MCF 10A (cell line): ENCODE measurements around the gene SAPCD1. TPM values are rescaled to one million over a fixed set of nuclear protein-coding genes. Genes with fewer than 3 reads are reported as not detected.
"Not testable (repeated sequence)": the region's sequence is repeated elsewhere in the genome, so short reads cannot be mapped to it uniquely, and the experiment has no call there.

Source experiments
- BruUV-seq: library from RNA; stranded (reverse); fragments of 400-500 nt; replicated peaks from 2 replicates; lab custom pipeline; 2021; lab: Mats Ljungman, UMichigan
- CTCF ChIA-PET: fragments of 300-600 bp; sonication (Branson Sonifier 250); formaldehyde crosslinking; extraction: SDS; loops from one replicate; lab custom pipeline; 2021; ENCODE audit warnings: antibody characterized with exemption, inconsistent platforms; lab: Yijun Ruan, JAX
- POLR2A ChIA-PET: fragments of 300-600, 350-650 bp; sonication (Branson Sonifier 250); formaldehyde crosslinking; extraction: SDS; loops from one replicate; lab custom pipeline; 2020; ENCODE audit warnings: antibody characterized with exemption, inconsistent platforms; lab: Yijun Ruan, JAX
- DNase-seq: peaks from one replicate; pipeline ENCODE4 v3.0.0-alpha.2; 2018; ENCODE audit not compliant: unreplicated experiment
- H3K27ac Mint-ChIP-seq: one replicate; pipeline ENCODE4 v1.8.0; 2022; ENCODE audit warnings: mild to moderate bottlenecking, low read depth, mixed read lengths; ENCODE audit not compliant: unreplicated experiment
- H3K27me3 Mint-ChIP-seq: one replicate; pipeline ENCODE4 v1.8.0; 2022; ENCODE audit warnings: mixed read lengths; ENCODE audit not compliant: insufficient read depth, unreplicated experiment
- H3K36me3 Mint-ChIP-seq: one replicate; pipeline ENCODE4 v1.8.0; 2022; ENCODE audit warnings: mild to moderate bottlenecking, moderate library complexity, mixed read lengths; ENCODE audit not compliant: insufficient read depth, unreplicated experiment
- H3K4me1 Mint-ChIP-seq: one replicate; pipeline ENCODE4 v1.8.0; 2022; ENCODE audit warnings: mixed read lengths; ENCODE audit not compliant: insufficient read depth, unreplicated experiment
- H3K4me3 Mint-ChIP-seq: one replicate; pipeline ENCODE4 v1.8.0; 2022; ENCODE audit warnings: mild to moderate bottlenecking, moderate library complexity, mixed read lengths; ENCODE audit not compliant: unreplicated experiment
- H3K9me3 Mint-ChIP-seq: one replicate; pipeline ENCODE4 v1.8.0; 2022; ENCODE audit warnings: mixed read lengths; ENCODE audit not compliant: unreplicated experiment
- CTCF ChIP-seq: fragments of 200-600 bp; IDR thresholded peaks from one replicate; pipeline ENCODE4 v1.8.0; 2022; ENCODE audit warnings: antibody characterized with exemption, mild to moderate bottlenecking; ENCODE audit not compliant: unreplicated experiment
- intact Hi-C: fragments of 100-400 bp; cut with micrococcal nuclease; formaldehyde crosslinking; loops from 2 replicates; pipeline ENCODE4 v1.14.1; 2022
- total RNA-seq: library from RNA; stranded (reverse); gene quantifications from 2 replicates; pipeline ENCODE4 v1.2.3, GENCODE V29; 2022

The SAPCD1 gene
- total RNA-seq, 1 experiment from 2014 or later, result 5.1 TPM

GRCh38 chr6:31792090-31792374 lies 29.6 kb downstream of the SAPCD1 start:
- Mint-ChIP-seq H3K4me3 (no peak overlapping the region), H3K27ac (no peak overlapping the region), H3K4me1 (peaks cover 31% of the 10 kb centered on the region), H3K36me3 (peaks cover 67% of the 10 kb centered on the region), H3K27me3 (no peaks in the 10 kb centered on the region), H3K9me3 (no peaks in the 10 kb centered on the region)
- BruUV-seq, result no TSS peak
- intact Hi-C loops, result no loop called here
- no peak for DNase-seq
- CTCF ChIA-PET, result interaction anchor here (0.5 to 2.0 kb wide), 10 partner anchors 9 to 60 kb away, joined by 3 to 9 read pairs (median 4); partner anchors contain the start of gene MSH5
- TF ChIP-seq CTCF, result no peak
- POLR2A ChIA-PET, result interaction anchor here (1.1 to 2.0 kb wide), 6 partner anchors 14 to 52 kb away, joined by 3 to 14 read pairs (median 6); partner anchors contain the start of genes HSPA1A, HSPA1L, LSM2 and MSH5

GRCh38 chr6:31792761-31793171 lies 30.3 kb downstream of the SAPCD1 start:
- no peaks in the 10 kb centered on the region for H3K27me3 Mint-ChIP-seq
- peak; percentile 86 for DNase-seq
- peaks cover 66% of the 10 kb centered on the region for H3K36me3 Mint-ChIP-seq
- H3K4me3 Mint-ChIP-seq, result peak overlapping the region; percentile 99
- intact Hi-C loops, result no loop called here
- peaks cover 31% of the 10 kb centered on the region for H3K4me1 Mint-ChIP-seq
- no TSS peak for BruUV-seq
- ChIA-PET POLR2A (interaction anchor here (1.7 to 2.0 kb wide), 2 partner anchors 14 to 53 kb away, joined by 7 to 8 read pairs; partner anchors contain the start of genes LSM2 and MSH5), CTCF (interaction anchor here (0.7 to 2.0 kb wide), 3 partner anchors 22 to 60 kb away, joined by 3 to 9 read pairs (median 3); no protein-coding TSS in a partner anchor)
- H3K9me3 Mint-ChIP-seq, result no peaks in the 10 kb centered on the region
- TF ChIP-seq CTCF, result no peak
- H3K27ac Mint-ChIP-seq, result peak overlapping the region; percentile 98

GRCh38 chr6:31793927-31794245 lies 31.4 kb downstream of the SAPCD1 start:
- H3K9me3 Mint-ChIP-seq, DNase-seq, BruUV-seq, CTCF ChIA-PET, H3K27me3 Mint-ChIP-seq: not testable (repeated sequence)
- peak overlapping the region; percentile 98 for H3K27ac Mint-ChIP-seq
- intact Hi-C loops, result loop anchor here (2.0 kb wide), 2 partner anchors 37 to 65 kb away; partner anchors contain the start of gene DDAH2
- H3K4me1 Mint-ChIP-seq, result peaks cover 31% of the 10 kb centered on the region
- peaks cover 63% of the 10 kb centered on the region for H3K36me3 Mint-ChIP-seq
- POLR2A ChIA-PET, result interaction anchor here (0.7 to 3.2 kb wide), 4 partner anchors 13 to 833 kb away, joined by 3 to 77 read pairs (median 26); partner anchors contain the start of genes HSPA1B and LSM2
- peak overlapping the region; percentile 99 for H3K4me3 Mint-ChIP-seq

GRCh38 chr6:31794294-31794865 lies 31.9 kb downstream of the SAPCD1 start:
- ChIA-PET CTCF (interaction anchor here (0.6 to 0.9 kb wide), 5 partner anchors 9 to 355 kb away, joined by 4 to 5 read pairs (median 4); partner anchors contain the start of gene CLIC1), POLR2A (interaction anchor here (0.6 to 3.2 kb wide), 25 partner anchors 10 to 834 kb away, joined by 3 to 79 read pairs (median 6); partner anchors contain the start of genes ABHD16A, C6orf47, CLIC1 and DDAH2)
- Mint-ChIP-seq H3K36me3 (peaks cover 60% of the 10 kb centered on the region), H3K27ac (peak overlapping the region; percentile 98), H3K9me3 (no peaks in the 10 kb centered on the region), H3K4me1 (peaks cover 31% of the 10 kb centered on the region), H3K27me3 (no peaks in the 10 kb centered on the region), H3K4me3 (peak overlapping the region; percentile 99)
- no peak for TF ChIP-seq CTCF
- TSS peak; percentile 76 for BruUV-seq
- intact Hi-C loops, result loop anchor here (2.0 kb wide), 2 partner anchors 36 to 66 kb away; partner anchors contain the start of gene DDAH2
- no peak for DNase-seq
